ENCODE data around the gene GPC4. TPM values are rescaled to one million over a fixed set of nuclear protein-coding genes. Genes with fewer than 3 reads are reported as not detected.
"Not testable (repeated sequence)": the region's sequence is repeated elsewhere in the genome, so short reads cannot be mapped to it uniquely, and the experiment has no call there.

The GPC4 gene
- total and polyA plus RNA-seq, 2 donors (not counting 1 experiment from before 2014, with no cell fraction given), result 2.8 to 3.4 TPM

- H3K9ac ChIP-seq (ENCODE audit: insufficient read depth, low read length), result no peak overlapping the region
- H3K36me3 ChIP-seq (ENCODE audit: control insufficient read depth, insufficient read depth, low read length), result no peaks in the 10 kb centered on the region
- no peak overlapping the region for H2AFZ ChIP-seq (ENCODE audit: low read length)
- H3K79me2 ChIP-seq (ENCODE audit: control insufficient read depth, insufficient read depth, low read length), result no peaks in the 10 kb centered on the region
- no peak for DNase-seq (ENCODE audit: low read depth in 2 of 2)
- H3K4me3 ChIP-seq (replicated peaks in 1 of 4; ENCODE audit: control extremely low read depth in 1 of 4, insufficient read depth in 1 of 4, low read depth in 3 of 4, low read length in 4 of 4), result no peak overlapping the region
- H3K27me3 ChIP-seq (ENCODE audit: control insufficient read depth, insufficient read depth, low read length), result no peaks in the 10 kb centered on the region
- H3K27ac ChIP-seq (ENCODE audit: insufficient read depth, low read length), result no peak overlapping the region
- H3K9me3 ChIP-seq (ENCODE audit: control insufficient read depth, insufficient read depth, low read depth, low read length), result no peaks in the 10 kb centered on the region
- TF ChIP-seq EZH2 (IDR thresholded peaks at IDR 0.05; ENCODE audit: low read length, missing control alignments) (no peak), CTCF (conservative IDR thresholded peaks at IDR 0.05 in 1 of 2, IDR thresholded peaks at IDR 0.05 in 1 of 2; ENCODE audit: low read depth in 1 of 2, low read length in 2 of 2) (no peak)
- H4K20me1 ChIP-seq (ENCODE audit: control insufficient read depth, extremely low read depth, insufficient read depth, low read length), result no peaks in the 10 kb centered on the region
- no peak overlapping the region for H3K4me2 ChIP-seq (ENCODE audit: extremely low read depth, insufficient read depth, low read length)
- no peaks in the 10 kb centered on the region for H3K4me1 ChIP-seq (ENCODE audit: control insufficient read depth, extremely low read depth, insufficient read depth, low read length)
Observed at GRCh38 chrX:133330956-133331355, 84.3 kb downstream of the GPC4 start.

- peak in 1 of 2 donors; percentile 26 for DNase-seq (ENCODE audit: low read depth in 2 of 2)
- TF ChIP-seq EZH2 (IDR thresholded peaks at IDR 0.05; ENCODE audit: low read length, missing control alignments) (no peak), CTCF (conservative IDR thresholded peaks at IDR 0.05 in 1 of 2, IDR thresholded peaks at IDR 0.05 in 1 of 2; ENCODE audit: low read depth in 1 of 2, low read length in 2 of 2) (no peak)
- H2AFZ ChIP-seq (ENCODE audit: low read length), result no peak overlapping the region
Observed at GRCh38 chrX:133325422-133325821, 89.9 kb downstream of the GPC4 start.

GRCh38 chrX:133323431-133323830, 91.9 kb downstream of the GPC4 start:
- Histone ChIP-seq H4K20me1 (ENCODE audit: control insufficient read depth, extremely low read depth, insufficient read depth, low read length) (no peaks in the 10 kb centered on the region), H3K27ac (ENCODE audit: insufficient read depth, low read length) (no peak overlapping the region), H3K4me3 (replicated peaks in 1 of 4; ENCODE audit: control extremely low read depth in 1 of 4, insufficient read depth in 1 of 4, low read depth in 3 of 4, low read length in 4 of 4) (no peak overlapping the region), H3K27me3 (ENCODE audit: control insufficient read depth, insufficient read depth, low read length) (no peaks in the 10 kb centered on the region), H3K4me2 (ENCODE audit: extremely low read depth, insufficient read depth, low read length) (no peak overlapping the region), H3K36me3 (ENCODE audit: control insufficient read depth, insufficient read depth, low read length) (no peaks in the 10 kb centered on the region), H3K79me2 (ENCODE audit: control insufficient read depth, insufficient read depth, low read length) (no peaks in the 10 kb centered on the region), H3K9ac (ENCODE audit: insufficient read depth, low read length) (no peak overlapping the region), H2AFZ (ENCODE audit: low read length) (no peak overlapping the region), H3K9me3 (ENCODE audit: control insufficient read depth, insufficient read depth, low read depth, low read length) (no peaks in the 10 kb centered on the region), H3K4me1 (ENCODE audit: control insufficient read depth, extremely low read depth, insufficient read depth, low read length) (no peaks in the 10 kb centered on the region)
- no peak for DNase-seq (ENCODE audit: low read depth in 2 of 2)
- no peak for TF ChIP-seq CTCF (conservative IDR thresholded peaks at IDR 0.05 in 1 of 2, IDR thresholded peaks at IDR 0.05 in 1 of 2; ENCODE audit: low read depth in 1 of 2, low read length in 2 of 2)
- TF ChIP-seq EZH2 (IDR thresholded peaks at IDR 0.05; ENCODE audit: low read length, missing control alignments), result no peak

More at GRCh38 chrX:133325422-133325821, 89.9 kb downstream of the GPC4 start:
- Histone ChIP-seq H3K27ac (ENCODE audit: insufficient read depth, low read length) (no peak overlapping the region), H3K4me3 (replicated peaks in 1 of 4; ENCODE audit: control extremely low read depth in 1 of 4, insufficient read depth in 1 of 4, low read depth in 3 of 4, low read length in 4 of 4) (no peak overlapping the region), H3K27me3 (ENCODE audit: control insufficient read depth, insufficient read depth, low read length) (no peaks in the 10 kb centered on the region), H3K9me3 (ENCODE audit: control insufficient read depth, insufficient read depth, low read depth, low read length) (no peaks in the 10 kb centered on the region), H3K9ac (ENCODE audit: insufficient read depth, low read length) (no peak overlapping the region), H4K20me1 (ENCODE audit: control insufficient read depth, extremely low read depth, insufficient read depth, low read length) (no peaks in the 10 kb centered on the region), H3K79me2 (ENCODE audit: control insufficient read depth, insufficient read depth, low read length) (no peaks in the 10 kb centered on the region), H3K4me2 (ENCODE audit: extremely low read depth, insufficient read depth, low read length) (no peak overlapping the region), H3K36me3 (ENCODE audit: control insufficient read depth, insufficient read depth, low read length) (no peaks in the 10 kb centered on the region), H3K4me1 (ENCODE audit: control insufficient read depth, extremely low read depth, insufficient read depth, low read length) (no peaks in the 10 kb centered on the region)

- H3K27me3 ChIP-seq (ENCODE audit: control insufficient read depth, insufficient read depth, low read length); H3K9ac ChIP-seq (ENCODE audit: insufficient read depth, low read length); DNase-seq (ENCODE audit: low read depth in 2 of 2); H3K4me3 ChIP-seq (replicated peaks in 1 of 4; ENCODE audit: control extremely low read depth in 1 of 4, insufficient read depth in 1 of 4, low read depth in 3 of 4, low read length in 4 of 4); H2AFZ ChIP-seq (ENCODE audit: low read length); H3K4me1 ChIP-seq (ENCODE audit: control insufficient read depth, extremely low read depth, insufficient read depth, low read length); H3K27ac ChIP-seq (ENCODE audit: insufficient read depth, low read length); H4K20me1 ChIP-seq (ENCODE audit: control insufficient read depth, extremely low read depth, insufficient read depth, low read length); H3K9me3 ChIP-seq (ENCODE audit: control insufficient read depth, insufficient read depth, low read depth, low read length); H3K36me3 ChIP-seq (ENCODE audit: control insufficient read depth, insufficient read depth, low read length); H3K79me2 ChIP-seq (ENCODE audit: control insufficient read depth, insufficient read depth, low read length); H3K4me2 ChIP-seq (ENCODE audit: extremely low read depth, insufficient read depth, low read length): not testable (repeated sequence)
Observed at GRCh38 chrX:133322269-133322668, 93.0 kb downstream of the GPC4 start.

Data from fibroblast of lung (primary cell).